ENCODE data around the gene DHRS7B.

DNA sequence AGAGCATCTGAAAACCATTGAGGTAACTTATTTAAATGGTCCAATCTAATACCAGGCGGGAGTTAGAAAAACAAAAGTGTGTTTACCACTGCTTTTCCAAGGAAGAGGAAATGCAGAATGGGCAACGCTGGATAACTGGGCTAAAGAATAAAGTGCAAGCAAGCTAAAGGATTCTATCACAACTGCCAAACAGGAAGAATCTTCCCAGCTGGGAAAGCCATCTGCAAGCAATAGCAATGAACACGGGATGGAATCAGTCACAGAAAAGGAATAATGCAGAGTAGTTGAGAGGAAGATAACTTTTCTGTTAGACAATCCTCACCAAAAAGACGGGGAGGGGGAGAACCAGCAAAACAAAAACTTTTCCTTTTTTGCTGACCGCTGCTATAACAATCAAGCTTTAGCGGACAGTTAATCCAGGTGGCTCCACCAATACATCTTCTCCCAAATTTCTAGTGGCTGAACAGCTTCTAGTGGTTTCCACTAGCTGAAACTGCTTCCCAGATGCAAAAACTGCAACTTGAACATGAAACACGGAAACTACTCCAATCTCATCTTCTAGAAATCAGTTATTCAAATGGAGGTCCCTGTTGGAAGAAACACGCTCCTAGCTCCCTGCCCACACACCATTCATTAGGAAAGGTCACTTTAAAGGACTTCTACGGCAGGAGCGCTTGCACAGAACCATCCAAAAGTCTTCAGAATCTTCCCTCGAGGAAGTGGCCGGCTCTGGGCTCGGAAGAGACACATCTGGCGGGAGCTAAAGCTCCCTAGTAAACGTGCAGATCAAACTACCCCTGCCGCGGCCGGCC is 86.3 kb downstream of the DHRS7B start:
- TF ChIP-seq, protein P1, sequence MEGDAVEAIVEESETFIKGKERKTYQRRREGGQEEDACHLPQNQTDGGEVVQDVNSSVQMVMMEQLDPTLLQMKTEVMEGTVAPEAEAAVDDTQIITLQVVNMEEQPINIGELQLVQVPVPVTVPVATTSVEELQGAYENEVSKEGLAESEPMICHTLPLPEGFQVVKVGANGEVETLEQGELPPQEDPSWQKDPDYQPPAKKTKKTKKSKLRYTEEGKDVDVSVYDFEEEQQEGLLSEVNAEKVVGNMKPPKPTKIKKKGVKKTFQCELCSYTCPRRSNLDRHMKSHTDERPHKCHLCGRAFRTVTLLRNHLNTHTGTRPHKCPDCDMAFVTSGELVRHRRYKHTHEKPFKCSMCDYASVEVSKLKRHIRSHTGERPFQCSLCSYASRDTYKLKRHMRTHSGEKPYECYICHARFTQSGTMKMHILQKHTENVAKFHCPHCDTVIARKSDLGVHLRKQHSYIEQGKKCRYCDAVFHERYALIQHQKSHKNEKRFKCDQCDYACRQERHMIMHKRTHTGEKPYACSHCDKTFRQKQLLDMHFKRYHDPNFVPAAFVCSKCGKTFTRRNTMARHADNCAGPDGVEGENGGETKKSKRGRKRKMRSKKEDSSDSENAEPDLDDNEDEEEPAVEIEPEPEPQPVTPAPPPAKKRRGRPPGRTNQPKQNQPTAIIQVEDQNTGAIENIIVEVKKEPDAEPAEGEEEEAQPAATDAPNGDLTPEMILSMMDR (IDR thresholded peaks at IDR 0.05), result no peak
- no peak for TF ChIP-seq POLR2A (IDR thresholded peaks at IDR 0.05)

All from esophagus squamous epithelium (tissue), 4 donors.